CD14-positive monocyte (primary cell): ENCODE data around the gene TBC1D2. TPM values are rescaled to one million over a fixed set of nuclear protein-coding genes. Genes with fewer than 3 reads are reported as not detected.

ENCODE experiments used
- DNase-seq, 3 donors: peaks; one replicate each; pipeline ENCODE4 v3.0.0-alpha.2; 2011 to 2022
- H2AFZ ChIP-seq: 2 replicates; pipeline ENCODE4 v1.6.0; 2012; ENCODE audit warnings: mild to moderate bottlenecking, low read depth, low read length, inconsistent platforms; ENCODE audit not compliant: insufficient read depth, poor library complexity, severe bottlenecking
- H3K27ac ChIP-seq, 2 donors: 1 replicate in 1 of 2; 2 replicates in 1 of 2; pipeline ENCODE4 v1.5.1; 2012 to 2013; ENCODE audit warnings: low read length in 2 of 2, control low read depth in 1 of 2, inconsistent platforms in 1 of 2, low read depth in 1 of 2, mild to moderate bottlenecking in 1 of 2
- H3K27me3 ChIP-seq, 2 donors: one replicate each; pipeline versions ENCODE4 v1.6.0 to v1.6.1; 2011 to 2013; ENCODE audit warnings: low read length in 2 of 2; ENCODE audit not compliant: control insufficient read depth in 2 of 2, insufficient read depth in 2 of 2
- H3K36me3 ChIP-seq, 2 donors: replicated peaks in 1 of 2; 1 replicate in 1 of 2; 2 replicates in 1 of 2; pipeline versions ENCODE4 v1.5.1 to v1.6.1; 2012 to 2013; ENCODE audit warnings: low read length in 2 of 2, control low read depth in 1 of 2, inconsistent platforms in 1 of 2, mild to moderate bottlenecking in 1 of 2; ENCODE audit not compliant: insufficient read depth in 2 of 2, control insufficient read depth in 1 of 2
- H3K4me1 ChIP-seq, 2 donors: 1 replicate in 1 of 2; 2 replicates in 1 of 2; pipeline versions ENCODE4 v1.5.1 to v1.6.1; 2012 to 2013; ENCODE audit warnings: low read length in 2 of 2, control low read depth in 1 of 2, inconsistent platforms in 1 of 2, mild to moderate bottlenecking in 1 of 2, moderate library complexity in 1 of 2; ENCODE audit not compliant: insufficient read depth in 2 of 2, control insufficient read depth in 1 of 2
- H3K4me2 ChIP-seq: replicated peaks from 2 replicates; pipeline ENCODE3; 2012; ENCODE audit warnings: low read length, moderate library complexity, mild to moderate bottlenecking; ENCODE audit not compliant: poor library complexity, severe bottlenecking; ENCODE audit errors: extremely low read depth
- H3K4me3 ChIP-seq, 3 experiments: fragments of 200-600 bp in 1 of 3; sonication (generic) in 1 of 3; replicated peaks in 1 of 3; 1 replicate in 2 of 3; 2 replicates in 1 of 3; pipeline ENCODE4 v1.5.1; 2011 to 2013; ENCODE audit warnings: low read length in 3 of 3, mild to moderate bottlenecking in 3 of 3, control low read depth in 2 of 3, low read depth in 2 of 3, inconsistent platforms in 1 of 3, moderate library complexity in 1 of 3
- H3K79me2 ChIP-seq: 2 replicates; pipeline ENCODE4 v1.6.0; 2012; ENCODE audit warnings: mild to moderate bottlenecking, control low read depth, inconsistent platforms, low read length, moderate library complexity; ENCODE audit not compliant: insufficient read depth
- H3K9ac ChIP-seq: 2 replicates; pipeline ENCODE4 v1.6.0; 2017; ENCODE audit warnings: low read length, mild to moderate bottlenecking; ENCODE audit not compliant: insufficient read depth, poor library complexity, severe bottlenecking
- H3K9me3 ChIP-seq, 2 donors: replicated peaks in 1 of 2; 1 replicate in 1 of 2; 2 replicates in 1 of 2; pipeline versions ENCODE4 v1.5.1 to v1.6.1; 2012 to 2013; ENCODE audit warnings: low read length in 2 of 2, control low read depth in 1 of 2; ENCODE audit not compliant: control insufficient read depth in 1 of 2, insufficient read depth in 1 of 2
- H4K20me1 ChIP-seq: 2 replicates; pipeline ENCODE4 v1.6.0; 2012; ENCODE audit warnings: mild to moderate bottlenecking, low read length, control low read depth, moderate library complexity; ENCODE audit not compliant: insufficient read depth
- H3K27ac Mint-ChIP-seq, 7 donors: one replicate each; pipeline ENCODE4 v1.8.0; 2020; ENCODE audit warnings: mild to moderate bottlenecking in 7 of 7, mixed read lengths in 7 of 7, moderate library complexity in 6 of 7, inconsistent platforms in 2 of 7
- H3K27me3 Mint-ChIP-seq, 3 donors: one replicate each; pipeline ENCODE4 v1.8.0; 2021 to 2022; ENCODE audit warnings: low read depth in 3 of 3, mild to moderate bottlenecking in 3 of 3, mixed read lengths in 3 of 3, moderate library complexity in 3 of 3, inconsistent platforms in 1 of 3
- H3K36me3 Mint-ChIP-seq, 2 donors: one replicate each; pipeline ENCODE4 v1.8.0; 2020; ENCODE audit warnings: mixed read lengths in 2 of 2, inconsistent platforms in 1 of 2, mild to moderate bottlenecking in 1 of 2
- H3K4me1 Mint-ChIP-seq: one replicate; pipeline ENCODE4 v1.8.0; 2020; ENCODE audit warnings: mild to moderate bottlenecking, mixed read lengths
- H3K4me3 Mint-ChIP-seq, 2 donors: one replicate each; pipeline ENCODE4 v1.8.0; 2020; ENCODE audit warnings: mild to moderate bottlenecking in 2 of 2, mixed read lengths in 2 of 2, moderate library complexity in 1 of 2
- H3K9me3 Mint-ChIP-seq, 7 donors: one replicate each; pipeline ENCODE4 v1.8.0; 2020 to 2022; ENCODE audit warnings: mixed read lengths in 7 of 7, mild to moderate bottlenecking in 6 of 7, moderate library complexity in 6 of 7, inconsistent platforms in 2 of 7
- CTCF ChIP-seq: fragments of 200-600 bp; IDR thresholded peaks from one replicate; pipeline ENCODE4 v1.8.0; 2022; ENCODE audit warnings: antibody characterized with exemption, mild to moderate bottlenecking
- WGBS: methylation state at CpG from one replicate; pipeline ENCODE4 v1.1.5; 2013; ENCODE audit warnings: missing lambda C conversion rate; ENCODE audit not compliant: insufficient coverage; 5-methylcytosine and 5-hydroxymethylcytosine counted together
- intact Hi-C, 2 donors: fragments of 100-400 bp; cut with micrococcal nuclease; formaldehyde crosslinking; loops; one replicate each; pipeline versions ENCODE4 v1.15.0 to v1.15.1; 2023
- polyA plus RNA-seq, 3 donors: library from polyadenylated mRNA; depleted of rRNA in 1 of 3; unstranded in 2 of 3; stranded (reverse) in 1 of 3; fragments of 300-500 nt in 2 of 3; fragments of >200 nt in 1 of 3; fragmentation: Illumina TruSeq in 2 of 3; gene quantifications; 1 replicate in 2 of 3; 2 replicates in 1 of 3; pipeline ENCODE4 v1.2.3, GENCODE V29; 2012 to 2021

The TBC1D2 gene
- polyA plus RNA-seq, 3 donors = 23.2 to 55.7 (median 34.4) TPM

DNA sequence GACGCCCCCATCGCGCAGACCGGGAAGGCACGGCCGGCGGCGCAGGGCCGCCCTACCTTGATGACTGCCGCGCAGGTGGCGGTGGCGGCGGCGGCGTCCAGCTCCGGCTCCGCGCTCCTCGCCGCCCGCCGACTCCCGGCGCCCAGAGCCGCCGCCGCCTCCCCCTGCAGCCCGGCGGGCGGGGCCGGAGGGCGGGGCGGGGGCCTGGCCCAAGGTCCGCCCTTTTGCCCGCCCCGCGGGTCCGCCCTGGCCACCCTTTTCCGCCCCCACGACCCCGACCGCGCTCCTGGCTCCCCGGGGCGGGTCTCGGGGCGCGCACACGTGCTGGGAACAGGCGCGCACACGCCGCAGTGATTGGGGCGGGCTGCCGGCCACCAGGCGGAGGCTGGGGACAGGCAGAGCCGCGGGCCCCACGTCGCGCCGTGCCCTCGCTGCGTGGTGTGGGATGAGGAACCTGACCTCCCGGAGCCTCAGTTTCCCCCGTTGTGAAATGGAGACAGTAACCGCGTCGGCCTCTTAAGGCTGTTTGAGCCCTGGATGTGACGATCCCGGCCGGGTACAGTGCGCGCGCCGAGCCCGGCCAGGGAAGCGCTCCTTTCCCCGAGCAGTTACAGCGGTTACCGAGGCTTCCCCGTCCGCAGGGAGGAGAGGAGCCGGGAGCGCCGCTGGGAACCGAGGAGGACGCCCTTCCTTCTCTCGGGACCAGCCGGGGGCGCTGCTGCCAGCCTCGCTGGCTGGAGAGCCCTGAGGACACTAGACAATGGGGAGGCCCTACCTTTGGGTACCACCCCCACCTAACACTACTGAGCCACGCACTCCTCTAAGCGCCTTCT is 62.7 kb downstream of the TBC1D2 start, which contains the start of gene CORO2A:
CORO2A (minus strand) TSS at position 135 of the 833 bp plus-strand sequence. CDS start 34,977 bp downstream, outside the sequence.
- H3K36me3 ChIP-seq = peaks cover 8% of the 10 kb centered on the region in 2 donors
- peaks cover 22 to 28% of the 10 kb centered on the region in 2 donors for H3K4me1 ChIP-seq
- H3K9me3 Mint-ChIP-seq = no peaks in the 10 kb centered on the region
- peak within 1 kb of the TSS; percentile 84 for H2AFZ ChIP-seq
- H3K4me3 Mint-ChIP-seq = peak within 1 kb of the TSS; percentile 92 to 95
- H4K20me1 ChIP-seq = peaks cover 14% of the 10 kb centered on the region
- H3K36me3 Mint-ChIP-seq = peaks cover 5 to 22% of the 10 kb centered on the region in 2 donors
- WGBS = under 1% methylated on average over 95 of the region's 95 CpGs
- DNase-seq = peak; percentile 40 to 63 (median 42)
- no peaks in the 10 kb centered on the region for H3K27me3 ChIP-seq
- peak within 1 kb of the TSS; percentile 48 to 89 (median 71) for H3K4me3 ChIP-seq
- peaks cover 24% of the 10 kb centered on the region for H3K79me2 ChIP-seq
- peak within 1 kb of the TSS; percentile 55 for H3K9ac ChIP-seq
- H3K4me2 ChIP-seq = peak within 1 kb of the TSS; percentile 89
- peak within 1 kb of the TSS; percentile 20 to 60 for H3K27ac ChIP-seq
- TF ChIP-seq CTCF = peak; percentile 26
- intact Hi-C loops = no loop called here
- H3K27me3 Mint-ChIP-seq = peaks cover 2 to 11% (median 6%) of the 10 kb centered on the region in 3 donors
- no peaks in the 10 kb centered on the region for H3K9me3 ChIP-seq
- peak within 1 kb of the TSS; percentile 50 to 88 (median 78) for H3K27ac Mint-ChIP-seq
- peaks cover 42% of the 10 kb centered on the region for H3K4me1 Mint-ChIP-seq

DNA sequence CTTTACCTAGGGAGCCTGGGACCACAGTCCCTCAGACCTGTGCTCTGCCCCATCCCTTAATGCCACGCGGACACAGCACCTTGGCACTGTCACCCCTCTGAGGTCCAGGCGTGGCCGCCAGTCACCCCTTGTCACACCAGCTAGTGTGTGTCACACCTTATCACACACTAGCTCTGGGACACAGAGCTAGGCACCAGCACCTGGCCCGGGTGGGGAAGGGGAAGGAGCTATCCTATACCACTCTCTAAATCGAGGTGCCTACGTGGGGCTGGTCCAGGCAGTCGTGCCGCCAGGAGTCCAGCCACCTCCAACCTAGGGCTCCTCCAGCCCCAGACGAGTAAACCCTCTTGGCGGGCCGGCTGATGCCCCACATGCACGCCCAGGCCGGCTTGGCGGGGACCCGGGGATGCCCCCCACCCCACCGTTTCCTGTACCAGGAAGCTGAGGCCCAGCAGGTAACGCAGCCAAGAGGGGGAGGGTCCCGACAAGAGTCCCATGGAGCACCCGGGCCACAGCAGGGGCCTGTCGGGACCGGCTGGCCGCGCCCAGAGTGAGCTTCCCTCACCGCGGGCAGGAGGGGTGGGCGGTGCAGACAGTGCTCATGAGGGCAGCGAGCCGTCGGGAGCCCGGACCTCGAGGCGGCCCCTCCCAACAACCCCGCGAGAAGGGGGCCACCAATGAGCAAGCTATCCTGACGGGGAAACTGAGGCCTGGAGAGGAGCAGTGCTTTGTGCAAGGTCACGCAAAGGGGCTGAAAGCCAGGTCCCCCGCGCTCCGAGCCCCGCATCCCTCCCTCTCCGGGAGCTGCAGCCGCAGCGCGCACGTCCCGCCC is 63.6 kb downstream of the TBC1D2 start:
- Histone ChIP-seq H3K9ac (peak overlapping the region; percentile 55), H3K9me3 (no peaks in the 10 kb centered on the region), H2AFZ (peak overlapping the region; percentile 79), H3K27me3 (no peaks in the 10 kb centered on the region), H3K79me2 (peaks cover 24% of the 10 kb centered on the region), H3K27ac (no peak overlapping the region), H4K20me1 (peaks cover 12% of the 10 kb centered on the region), H3K4me2 (peak overlapping the region; percentile 89), H3K36me3 (peaks cover 3 to 5% of the 10 kb centered on the region in 2 donors), H3K4me1 (peaks cover 22 to 28% of the 10 kb centered on the region in 2 donors), H3K4me3 (peak overlapping the region; percentile 48 to 89 (median 55))
- no peak for TF ChIP-seq CTCF
- 7% methylated on average over 39 of the region's 47 CpGs for WGBS
- H3K4me3 Mint-ChIP-seq = peak overlapping the region; percentile 82 to 90
- H3K36me3 Mint-ChIP-seq = peaks cover 4 to 16% of the 10 kb centered on the region in 2 donors
- peaks cover 45% of the 10 kb centered on the region for H3K4me1 Mint-ChIP-seq
- DNase-seq = peak in 2 of 3 donors; percentile 12 to 15
- no peaks in the 10 kb centered on the region for H3K9me3 Mint-ChIP-seq
- peaks cover 2 to 11% (median 6%) of the 10 kb centered on the region in 3 donors for H3K27me3 Mint-ChIP-seq
- peak overlapping the region in 2 of 7 donors; percentile 35 to 68 for H3K27ac Mint-ChIP-seq
- intact Hi-C loops = no loop called here
